Measurements from ENCODE around the gene PBOV1.

The PBOV1 gene

DNA sequence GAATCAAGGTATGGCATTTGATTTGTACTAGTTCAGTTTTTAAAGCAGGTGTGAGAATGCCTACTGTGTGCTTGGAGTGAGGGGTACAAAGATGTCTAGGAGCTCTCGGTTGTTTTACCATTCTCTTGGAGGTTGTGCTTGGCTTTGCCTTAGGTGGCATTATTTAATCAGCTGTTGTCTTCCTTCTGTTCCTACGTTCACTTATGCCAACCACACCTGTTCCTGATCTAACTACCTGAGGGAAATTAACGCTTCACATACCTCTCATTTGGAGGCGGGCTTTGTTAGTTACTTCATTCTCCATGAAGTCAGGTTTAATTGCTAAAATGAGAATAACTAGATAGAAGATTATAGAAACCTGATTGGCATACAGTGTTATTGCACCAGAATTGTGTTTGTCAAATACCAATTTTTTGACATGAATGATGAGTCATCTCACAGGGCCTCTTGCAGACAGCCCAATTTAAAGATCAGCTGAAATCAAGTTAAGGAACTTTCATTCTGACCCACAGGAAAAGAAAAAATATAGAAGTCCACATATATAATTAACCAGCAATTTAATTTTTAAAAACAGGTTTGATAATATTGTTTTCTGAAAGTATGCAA, 24.8 kb upstream of the PBOV1 start:
- H3K27me3 ChIP-seq (ENCODE audit: insufficient read depth, low read depth), result no peaks in the 10 kb centered on the region
- H3K9ac ChIP-seq, result no peak overlapping the region
- H4K20me1 ChIP-seq (ENCODE audit: insufficient read depth), result no peaks in the 10 kb centered on the region
- no peaks in the 10 kb centered on the region for H3K79me2 ChIP-seq (ENCODE audit: insufficient read depth, low read depth)
- no peak overlapping the region for H3K4me2 ChIP-seq
- TF ChIP-seq, protein P1, sequence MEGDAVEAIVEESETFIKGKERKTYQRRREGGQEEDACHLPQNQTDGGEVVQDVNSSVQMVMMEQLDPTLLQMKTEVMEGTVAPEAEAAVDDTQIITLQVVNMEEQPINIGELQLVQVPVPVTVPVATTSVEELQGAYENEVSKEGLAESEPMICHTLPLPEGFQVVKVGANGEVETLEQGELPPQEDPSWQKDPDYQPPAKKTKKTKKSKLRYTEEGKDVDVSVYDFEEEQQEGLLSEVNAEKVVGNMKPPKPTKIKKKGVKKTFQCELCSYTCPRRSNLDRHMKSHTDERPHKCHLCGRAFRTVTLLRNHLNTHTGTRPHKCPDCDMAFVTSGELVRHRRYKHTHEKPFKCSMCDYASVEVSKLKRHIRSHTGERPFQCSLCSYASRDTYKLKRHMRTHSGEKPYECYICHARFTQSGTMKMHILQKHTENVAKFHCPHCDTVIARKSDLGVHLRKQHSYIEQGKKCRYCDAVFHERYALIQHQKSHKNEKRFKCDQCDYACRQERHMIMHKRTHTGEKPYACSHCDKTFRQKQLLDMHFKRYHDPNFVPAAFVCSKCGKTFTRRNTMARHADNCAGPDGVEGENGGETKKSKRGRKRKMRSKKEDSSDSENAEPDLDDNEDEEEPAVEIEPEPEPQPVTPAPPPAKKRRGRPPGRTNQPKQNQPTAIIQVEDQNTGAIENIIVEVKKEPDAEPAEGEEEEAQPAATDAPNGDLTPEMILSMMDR (conservative IDR thresholded peaks at IDR 0.05; ENCODE audit: low read depth, low read length), result no peak
- no peak overlapping the region for H3K27ac ChIP-seq
- no peaks in the 10 kb centered on the region for H3K4me1 ChIP-seq (ENCODE audit: low read depth, poor library complexity, severe bottlenecking)
- H3K36me3 ChIP-seq (ENCODE audit: insufficient read depth), result no peaks in the 10 kb centered on the region
- no peak overlapping the region for H2AFZ ChIP-seq (ENCODE audit: low read depth)
- H3K4me3 ChIP-seq (IDR thresholded peaks at IDR 0.05; ENCODE audit: insufficient read depth, low read depth, low read length), result no peak overlapping the region

GRCh38 chr6:138241934-138242333, 23.6 kb upstream of the PBOV1 start:
- no peaks in the 10 kb centered on the region for H3K36me3 ChIP-seq (ENCODE audit: insufficient read depth)
- H3K79me2 ChIP-seq (ENCODE audit: insufficient read depth, low read depth), result no peaks in the 10 kb centered on the region
- no peak overlapping the region for H3K27ac ChIP-seq
- no peak overlapping the region for H2AFZ ChIP-seq (ENCODE audit: low read depth)
- no peak overlapping the region for H3K4me2 ChIP-seq
- TF ChIP-seq, protein P1 (conservative IDR thresholded peaks at IDR 0.05; ENCODE audit: low read depth, low read length), result no peak
- no peak overlapping the region for H3K4me3 ChIP-seq (IDR thresholded peaks at IDR 0.05; ENCODE audit: insufficient read depth, low read depth, low read length)
- H3K4me1 ChIP-seq (ENCODE audit: low read depth, poor library complexity, severe bottlenecking), result no peaks in the 10 kb centered on the region
- H3K27me3 ChIP-seq (ENCODE audit: insufficient read depth, low read depth), result no peaks in the 10 kb centered on the region
- H4K20me1 ChIP-seq (ENCODE audit: insufficient read depth), result no peaks in the 10 kb centered on the region
- no peak overlapping the region for H3K9ac ChIP-seq

DNA sequence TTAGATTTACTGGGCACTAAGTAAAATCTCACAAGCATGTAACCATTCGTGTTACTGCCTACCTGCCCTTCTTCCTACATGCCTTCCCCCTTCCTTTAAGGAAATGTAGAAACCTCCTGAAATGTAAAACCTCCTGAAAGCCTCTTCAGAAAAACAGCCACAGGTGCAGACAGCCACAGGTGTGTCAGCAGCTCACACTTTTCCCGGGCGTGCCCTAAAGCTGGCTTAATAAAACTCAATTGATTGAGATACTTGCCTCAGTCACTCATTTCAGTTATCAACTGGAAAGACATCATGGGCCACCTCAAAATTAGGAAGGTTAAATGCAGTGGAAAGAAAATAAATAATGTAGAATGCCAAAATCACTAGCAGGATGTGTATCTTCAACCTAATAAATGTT, 23.1 kb upstream of the PBOV1 start:
- H3K9ac ChIP-seq, result no peak overlapping the region
- no peaks in the 10 kb centered on the region for H3K4me1 ChIP-seq (ENCODE audit: low read depth, poor library complexity, severe bottlenecking)
- TF ChIP-seq, protein P1 (conservative IDR thresholded peaks at IDR 0.05; ENCODE audit: low read depth, low read length), result no peak
- no peak overlapping the region for H3K27ac ChIP-seq
- H4K20me1 ChIP-seq (ENCODE audit: insufficient read depth), result no peaks in the 10 kb centered on the region
- no peak overlapping the region for H2AFZ ChIP-seq (ENCODE audit: low read depth)
- no peaks in the 10 kb centered on the region for H3K79me2 ChIP-seq (ENCODE audit: insufficient read depth, low read depth)
- no peak overlapping the region for H3K4me2 ChIP-seq
- H3K27me3 ChIP-seq (ENCODE audit: insufficient read depth, low read depth), result no peaks in the 10 kb centered on the region
- no peak overlapping the region for H3K4me3 ChIP-seq (IDR thresholded peaks at IDR 0.05; ENCODE audit: insufficient read depth, low read depth, low read length)
- no peaks in the 10 kb centered on the region for H3K36me3 ChIP-seq (ENCODE audit: insufficient read depth)

GRCh38 chr6:138240476-138241245, 22.4 kb upstream of the PBOV1 start:
- Histone ChIP-seq H3K4me3 (IDR thresholded peaks at IDR 0.05; ENCODE audit: insufficient read depth, low read depth, low read length) (no peak overlapping the region), H3K4me1 (ENCODE audit: low read depth, poor library complexity, severe bottlenecking) (no peaks in the 10 kb centered on the region), H3K27me3 (ENCODE audit: insufficient read depth, low read depth) (no peaks in the 10 kb centered on the region), H2AFZ (ENCODE audit: low read depth) (no peak overlapping the region), H3K27ac (no peak overlapping the region), H4K20me1 (ENCODE audit: insufficient read depth) (no peaks in the 10 kb centered on the region), H3K9ac (no peak overlapping the region), H3K36me3 (ENCODE audit: insufficient read depth) (no peaks in the 10 kb centered on the region), H3K79me2 (ENCODE audit: insufficient read depth, low read depth) (no peaks in the 10 kb centered on the region), H3K4me2 (no peak overlapping the region)
- TF ChIP-seq, protein P1 (conservative IDR thresholded peaks at IDR 0.05; ENCODE audit: low read depth, low read length), result no peak

All from KMS-11 (cell line).